Body of pancreas (tissue), 4 donors: ENCODE measurements around the gene FLYWCH2. TPM values are rescaled to one million over a fixed set of nuclear protein-coding genes. Genes with fewer than 3 reads are reported as not detected.

Source experiments
- ATAC-seq: fragments of 150-250 bp; one replicate; pipeline ENCODE4 v1.9.1; 2016
- DNase-seq, 4 donors: peaks; one replicate each; pipeline ENCODE4 v3.0.0-alpha.2; 2019
- H3K27ac ChIP-seq, 4 donors: fragments of 200-600 bp; sonication (generic); 1 replicate in 3 of 4; 2 replicates in 1 of 4; pipeline versions ENCODE4 v1.5.1 to v1.6.1; 2016 to 2019; ENCODE audit warnings: mild to moderate bottlenecking in 1 of 4, mixed read lengths in 1 of 4, moderate library complexity in 1 of 4
- H3K27me3 ChIP-seq, 2 donors: fragments of 200-600 bp; sonication (generic); one replicate each; pipeline ENCODE4 v1.6.0; 2016; ENCODE audit warnings: mild to moderate bottlenecking in 1 of 2
- H3K36me3 ChIP-seq, 2 donors: fragments of 200-600 bp; sonication (generic); replicated peaks in 1 of 2; 2 replicates each; pipeline ENCODE4 v1.5.1; 2016; ENCODE audit warnings: low read depth in 2 of 2; ENCODE audit not compliant: insufficient read depth in 1 of 2
- H3K4me1 ChIP-seq: fragments of 200-600 bp; sonication (generic); one replicate; pipeline ENCODE4 v1.6.0; 2016
- H3K4me3 ChIP-seq, 2 donors: fragments of 200-600 bp; sonication (generic); 1 replicate in 1 of 2; 2 replicates in 1 of 2; pipeline ENCODE4 v1.5.1; 2016 to 2019
- H3K9me3 ChIP-seq, 3 donors: fragments of 200-600 bp; sonication (generic); 1 replicate in 2 of 3; 2 replicates in 1 of 3; pipeline ENCODE4 v1.5.1; 2016
- CTCF ChIP-seq, 7 experiments: fragments of 450-650 bp in 4 of 7; fragments of 200-600 bp in 3 of 7; sonication (generic) in 3 of 7; IDR thresholded peaks; one replicate each; pipeline ENCODE4 v1.5.1; 2016 to 2019; ENCODE audit warnings: antibody characterized with exemption in 7 of 7
- POLR2A ChIP-seq, 3 donors: fragments of 450-650 bp; IDR thresholded peaks; one replicate each; pipeline ENCODE4 v1.6.1; 2016; ENCODE audit warnings: antibody characterized with exemption in 3 of 3, mild to moderate bottlenecking in 2 of 3
- WGBS, 2 donors: methylation state at CpG; one replicate each; pipeline ENCODE4 v1.1.5; 2017; 5-methylcytosine and 5-hydroxymethylcytosine counted together
- intact Hi-C: fragments of 100-400 bp; cut with DNase I; formaldehyde crosslinking; loops from one replicate; pipeline ENCODE4 v1.15.1; 2023
- total RNA-seq, 2 donors: library from RNA; depleted of rRNA; stranded (reverse); fragments of >200 nt; gene quantifications; one replicate each; pipeline ENCODE4 v1.1.0, GENCODE V29; 2016

The FLYWCH2 gene
- total RNA-seq, 2 donors from 2014 or later, result 23.6 to 49.1 TPM

GRCh38 chr16:2919511-2920255 lies 36.7 kb downstream of the FLYWCH2 start:
- WGBS, 2 donors, result 7 to 11% methylated on average over 13 of the region's 13 CpGs
- DNase-seq (peak; percentile 50 to 73 (median 63)), ATAC-seq (peak; percentile 83)
- no peaks in the 10 kb centered on the region for H3K27me3 ChIP-seq
- intact Hi-C loops, result no loop called here
- TF ChIP-seq CTCF (IDR thresholded peaks at IDR 0.05) (peak; percentile 72 to 94 (median 91)), POLR2A (IDR thresholded peaks at IDR 0.05) (no peak)
- no peak overlapping the region for H3K4me3 ChIP-seq
- H3K4me1 ChIP-seq, result peaks cover 5% of the 10 kb centered on the region
- H3K9me3 ChIP-seq, result no peaks in the 10 kb centered on the region
- H3K27ac ChIP-seq, result peak overlapping the region in 2 of 4 donors; percentile 10 to 20
- no peaks in the 10 kb centered on the region for H3K36me3 ChIP-seq

GRCh38 chr16:2923481-2923880 lies 40.5 kb downstream of the FLYWCH2 start:
- DNase-seq (no peak), ATAC-seq (no peak)
- TF ChIP-seq CTCF (IDR thresholded peaks at IDR 0.05) (no peak), POLR2A (IDR thresholded peaks at IDR 0.05) (no peak)
- peaks cover 10% of the 10 kb centered on the region for H3K4me1 ChIP-seq
- no peaks in the 10 kb centered on the region for H3K27me3 ChIP-seq
- no peak overlapping the region for H3K27ac ChIP-seq
- no peaks in the 10 kb centered on the region for H3K36me3 ChIP-seq
- intact Hi-C loops, result no loop called here
- 93 to 94% methylated on average over 14 of the region's 14 CpGs for WGBS, 2 donors
- H3K9me3 ChIP-seq, result no peaks in the 10 kb centered on the region
- no peak overlapping the region for H3K4me3 ChIP-seq

- Histone ChIP-seq H3K9me3 (no peaks in the 10 kb centered on the region), H3K4me1 (peaks cover 5% of the 10 kb centered on the region), H3K27ac (no peak overlapping the region), H3K36me3 (no peaks in the 10 kb centered on the region), H3K27me3 (no peaks in the 10 kb centered on the region), H3K4me3 (no peak overlapping the region)
- WGBS, 2 donors, result 78 to 82% methylated on average over 29 to 35 of the region's 42 CpGs
- intact Hi-C loops, result no loop called here
- ATAC-seq (no peak), DNase-seq (no peak)
- TF ChIP-seq CTCF (IDR thresholded peaks at IDR 0.05), result no peak
- TF ChIP-seq POLR2A (IDR thresholded peaks at IDR 0.05), result no peak
Measured at GRCh38 chr16:2924901-2925755, 42.1 kb downstream of the FLYWCH2 start.

GRCh38 chr16:2925951-2926649 lies 43.1 kb downstream of the FLYWCH2 start:
- H3K4me1 ChIP-seq, result peaks cover 5% of the 10 kb centered on the region
- DNase-seq (no peak), ATAC-seq (no peak)
- H3K4me3 ChIP-seq, result no peak overlapping the region
- no peaks in the 10 kb centered on the region for H3K27me3 ChIP-seq
- intact Hi-C loops, result no loop called here
- H3K9me3 ChIP-seq, result no peaks in the 10 kb centered on the region
- WGBS, 2 donors, result 61 to 66% methylated on average over 9 of the region's 9 CpGs
- no peaks in the 10 kb centered on the region for H3K36me3 ChIP-seq
- no peak overlapping the region for H3K27ac ChIP-seq
- TF ChIP-seq POLR2A (IDR thresholded peaks at IDR 0.05), result no peak
- TF ChIP-seq CTCF (IDR thresholded peaks at IDR 0.05), result no peak
